Neural cell (in vitro differentiated cells): ENCODE measurements around the gene PAWR.
"Not testable (repeated sequence)": the region's sequence is repeated elsewhere in the genome, so short reads cannot be mapped to it uniquely, and the experiment has no call there.

Experiments
- CTCF ChIP-seq: fragments of 450-650 bp; IDR thresholded peaks from 2 replicates; pipeline ENCODE4 v1.5.1; 2014; ENCODE audit warnings: antibody characterized with exemption, mild to moderate bottlenecking, moderate library complexity; ENCODE audit not compliant: poor library complexity, severe bottlenecking
- RAD21 ChIP-seq: fragments of 450-650 bp; conservative IDR thresholded peaks from 2 replicates; pipeline ENCODE4 v1.6.1; 2014; ENCODE audit warnings: antibody characterized with exemption, mild to moderate bottlenecking, moderate library complexity
- REST ChIP-seq: IDR thresholded peaks from 2 replicates; pipeline ENCODE4 v1.6.1; 2012; ENCODE audit warnings: borderline replicate concordance
- TAF1 ChIP-seq: IDR thresholded peaks from 2 replicates; pipeline ENCODE4 v1.6.1; 2012; ENCODE audit warnings: low read depth

GRCh38 chr12:79544439-79544838 lies 146.3 kb downstream of the PAWR start:
- not testable (repeated sequence) for TF ChIP-seq CTCF, REST, TAF1, RAD21
